ENCODE data around the gene FAM177B.

FAM177B gene

DNA sequence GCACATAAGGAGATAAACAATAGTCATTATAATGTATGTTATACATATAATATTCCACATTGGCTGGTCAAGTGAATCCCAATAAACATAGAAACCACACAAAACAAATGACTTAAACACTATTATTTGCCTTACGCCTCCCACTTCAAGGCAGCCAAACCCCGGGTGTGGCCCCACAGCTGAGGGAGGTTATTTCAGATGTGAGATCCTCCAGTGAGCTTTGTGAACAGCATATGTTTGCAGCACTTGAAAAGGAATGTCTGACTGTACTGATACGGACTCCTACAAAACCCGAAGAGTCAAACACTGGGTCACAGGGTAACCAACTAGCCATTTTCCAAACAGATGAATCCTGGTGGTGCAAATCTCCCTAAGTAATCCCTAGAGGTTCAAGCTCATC, 50.7 kb downstream of the FAM177B start:
- no peak for DNase-seq (ENCODE audit: low spot score)

- no peak for DNase-seq (ENCODE audit: low spot score)
Observed at GRCh38 chr1:222788402-222789156, 51.6 kb downstream of the FAM177B start.

DNA sequence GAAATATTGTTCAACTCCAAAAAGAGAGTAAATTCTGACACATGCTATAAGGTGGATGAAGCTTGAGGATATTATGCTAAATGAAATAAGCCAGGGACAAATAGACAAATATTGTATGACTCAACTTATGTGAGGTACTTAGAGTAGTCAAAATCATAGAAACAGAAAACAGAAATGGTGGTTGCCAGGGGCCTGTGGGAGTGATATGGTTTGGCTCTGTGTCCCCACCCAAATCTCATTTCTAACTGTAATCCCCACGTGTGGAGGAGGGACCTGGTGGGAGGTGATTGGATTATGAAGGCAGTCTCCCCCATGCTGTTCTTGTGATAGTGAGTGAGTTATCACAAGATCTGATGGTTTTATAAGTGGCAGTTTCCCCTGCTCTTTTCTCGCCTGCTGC, 53.1 kb downstream of the FAM177B start:
- DNase-seq (ENCODE audit: low spot score): no peak

DNA sequence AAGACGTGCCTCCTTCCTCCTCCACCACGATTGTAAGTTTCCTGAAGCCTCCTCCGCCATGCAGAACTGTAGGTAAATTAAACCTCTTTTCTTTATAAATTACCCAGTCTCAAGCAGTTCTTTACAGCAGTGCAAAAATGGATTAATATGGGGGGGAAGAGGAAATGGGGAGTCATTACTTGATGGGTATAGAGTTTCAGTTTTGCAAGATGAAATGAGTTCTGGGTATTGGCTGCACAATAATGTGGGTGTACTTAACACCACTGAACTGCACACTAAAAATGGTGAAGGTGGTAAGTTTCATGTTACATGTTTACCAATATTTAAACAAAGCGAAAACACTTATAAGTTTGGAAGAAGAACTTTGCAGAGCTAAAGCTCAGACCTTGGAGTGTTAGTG, 53.5 kb downstream of the FAM177B start:
- no peak for DNase-seq (ENCODE audit: low spot score)

DNA sequence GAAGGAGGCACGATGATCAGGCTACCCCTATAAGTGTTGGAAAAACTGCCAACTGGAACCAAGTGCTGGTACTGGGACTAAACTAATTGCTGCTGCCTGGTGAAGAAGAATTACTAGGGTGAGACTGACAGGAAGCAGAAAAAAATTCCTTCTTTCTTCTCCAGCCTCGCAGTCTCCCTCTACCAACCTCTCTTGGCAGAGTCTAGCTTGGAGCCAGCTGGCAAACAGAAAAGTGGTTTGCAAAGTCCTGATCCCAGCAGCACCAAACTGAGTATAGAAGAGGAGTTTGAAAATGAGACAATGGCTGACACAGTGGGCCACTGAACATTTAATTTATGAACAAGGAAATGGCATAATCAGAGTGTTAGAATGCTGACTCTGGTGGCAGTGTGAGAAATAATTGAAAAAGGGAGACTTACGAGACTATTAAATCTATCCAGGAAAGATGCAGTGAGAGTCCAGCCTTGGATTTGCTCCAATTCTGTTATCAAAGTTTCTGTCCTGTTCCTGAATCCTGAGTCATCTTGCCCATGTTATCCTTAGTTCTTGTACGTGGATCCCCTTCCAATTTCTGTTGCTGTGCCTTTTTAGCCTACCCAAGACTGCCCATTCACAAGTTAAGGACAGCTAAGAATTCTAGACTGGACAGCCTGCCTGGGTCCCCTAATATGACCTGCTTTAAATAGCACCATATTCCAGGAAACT, 54.2 kb downstream of the FAM177B start:
- DNase-seq (ENCODE audit: low spot score): peak; percentile 11

DNA sequence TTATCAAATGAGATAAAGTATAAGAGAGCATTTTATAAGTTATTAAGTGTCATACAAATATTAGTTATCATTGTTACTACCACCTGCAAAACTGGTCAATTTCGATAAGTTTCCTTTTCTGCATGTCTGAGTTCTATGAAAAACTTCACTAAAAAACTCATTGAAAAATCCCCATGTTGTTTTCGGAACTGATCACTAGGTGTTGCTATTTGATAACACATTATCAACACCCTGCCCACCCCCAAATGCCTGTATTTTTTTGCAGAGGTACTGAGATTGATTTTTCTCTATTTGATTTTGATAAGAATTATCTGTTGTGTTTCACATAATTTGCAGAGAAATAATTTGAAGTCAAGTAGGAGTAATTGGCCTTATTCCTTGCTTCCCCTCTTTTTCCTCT, 55.7 kb downstream of the FAM177B start:
- DNase-seq (ENCODE audit: low spot score): peak; percentile 35

- DNase-seq (ENCODE audit: low spot score): no peak
Observed at GRCh38 chr1:222794656-222795474, 57.9 kb downstream of the FAM177B start.

- DNase-seq (ENCODE audit: low spot score): peak; percentile 24
Observed at GRCh38 chr1:222798116-222798515, 61.1 kb downstream of the FAM177B start.

GRCh38 chr1:222798975-222799374, 62.0 kb downstream of the FAM177B start:
- no peak for DNase-seq (ENCODE audit: low spot score)

Measured in hepatic stellate cell (primary cell).